Effector memory CD4-positive, alpha-beta T cell (primary cell): ENCODE results near the gene CENPM.

Source experiments
- DNase-seq, 3 donors: peaks; one replicate each; pipeline ENCODE4 v3.0.0-alpha.2; 2020
- H3K27ac ChIP-seq: 2 replicates; pipeline ENCODE4 v1.7.0; 2013; ENCODE audit warnings: mild to moderate bottlenecking, low read length, moderate library complexity; ENCODE audit not compliant: insufficient read depth, poor library complexity, severe bottlenecking
- H3K27me3 ChIP-seq: replicated peaks from 2 replicates; pipeline ENCODE4 v1.7.0; 2013; ENCODE audit warnings: mild to moderate bottlenecking, low read length; ENCODE audit not compliant: insufficient read depth, control insufficient read depth, poor library complexity, severe bottlenecking
- H3K36me3 ChIP-seq: 2 replicates; pipeline ENCODE4 v1.7.0; 2013; ENCODE audit warnings: mild to moderate bottlenecking, low read length, moderate library complexity; ENCODE audit not compliant: control insufficient read depth, insufficient read depth
- H3K4me1 ChIP-seq: 2 replicates; pipeline ENCODE4 v1.7.0; 2013; ENCODE audit warnings: low read length, mild to moderate bottlenecking; ENCODE audit not compliant: control insufficient read depth, insufficient read depth, poor library complexity, severe bottlenecking
- H3K4me3 ChIP-seq: 2 replicates; pipeline ENCODE4 v1.7.0; 2013; ENCODE audit warnings: low read length, low read depth, mild to moderate bottlenecking; ENCODE audit not compliant: insufficient read depth, poor library complexity, severe bottlenecking
- H3K9me3 ChIP-seq: 2 replicates; pipeline ENCODE4 v1.7.0; 2013; ENCODE audit warnings: mild to moderate bottlenecking, low read length, moderate library complexity; ENCODE audit not compliant: control insufficient read depth

CENPM gene

GRCh38 chr22:41920271-41920976 is 26.5 kb downstream of the CENPM start:
- H3K9me3 ChIP-seq, result no peaks in the 10 kb centered on the region
- no peak overlapping the region for H3K27ac ChIP-seq
- DNase-seq, result no peak
- H3K36me3 ChIP-seq, result no peaks in the 10 kb centered on the region
- H3K4me3 ChIP-seq, result no peak overlapping the region
- H3K4me1 ChIP-seq, result peaks cover 12% of the 10 kb centered on the region
- H3K27me3 ChIP-seq, result peaks cover under 1% of the 10 kb centered on the region

DNA sequence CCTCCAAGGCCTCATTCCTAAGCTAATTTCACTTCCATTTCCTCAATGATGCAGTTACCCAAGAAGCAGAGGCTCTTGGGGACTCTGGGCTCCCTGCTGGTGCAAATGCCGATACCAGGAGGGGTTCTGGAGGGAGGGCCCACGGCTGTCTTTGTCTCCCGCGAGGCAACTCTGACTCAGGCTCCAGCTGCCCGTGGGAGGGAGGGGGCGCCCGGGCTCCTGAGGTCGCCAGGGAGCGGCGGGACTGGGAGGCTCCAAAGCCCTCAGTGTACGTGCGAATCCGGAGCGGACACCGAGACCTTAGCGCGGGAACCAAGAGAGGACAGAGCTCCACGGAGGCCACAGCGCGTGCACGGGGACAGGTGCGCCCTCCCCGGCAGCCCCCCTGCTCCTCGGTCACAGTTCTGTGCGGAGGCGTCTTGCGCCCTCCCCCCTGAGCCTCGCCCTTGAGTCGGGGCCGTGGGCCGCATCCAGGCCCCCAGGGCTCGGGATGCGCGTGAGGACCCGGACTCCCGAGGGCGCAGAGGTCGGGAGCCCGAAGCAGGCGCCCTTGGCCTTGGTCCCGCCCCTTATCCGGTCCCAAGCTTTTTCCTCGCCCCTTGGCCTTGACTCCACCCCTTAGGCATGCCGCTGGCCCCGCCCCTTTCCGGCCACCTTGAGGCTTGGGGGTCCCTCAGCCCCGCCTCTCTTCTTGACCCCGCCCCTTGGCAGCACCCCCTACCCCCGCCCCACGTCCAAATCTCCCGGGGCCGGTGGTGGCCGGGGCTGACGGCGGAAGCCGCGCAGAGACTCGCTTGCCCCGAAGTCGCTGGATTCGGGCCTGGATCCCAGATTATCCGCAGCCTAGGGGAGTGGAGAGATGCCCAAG is 27.4 kb downstream of the CENPM start:
- peak overlapping the region; percentile 68 for H3K4me3 ChIP-seq
- no peaks in the 10 kb centered on the region for H3K36me3 ChIP-seq
- peak overlapping the region; percentile 18 for H3K27ac ChIP-seq
- peaks cover 3% of the 10 kb centered on the region for H3K27me3 ChIP-seq
- H3K9me3 ChIP-seq, result no peaks in the 10 kb centered on the region
- peaks cover 16% of the 10 kb centered on the region for H3K4me1 ChIP-seq
- no peak for DNase-seq

GRCh38 chr22:41917903-41918791 is 28.8 kb downstream of the CENPM start:
- Histone ChIP-seq H3K4me1 (peaks cover 22% of the 10 kb centered on the region), H3K27ac (no peak overlapping the region), H3K9me3 (no peaks in the 10 kb centered on the region), H3K4me3 (no peak overlapping the region), H3K36me3 (no peaks in the 10 kb centered on the region), H3K27me3 (peaks cover 8% of the 10 kb centered on the region)
- no peak for DNase-seq

- DNase-seq, result no peak
- Histone ChIP-seq H3K27ac (no peak overlapping the region), H3K4me3 (no peak overlapping the region), H3K27me3 (peaks cover 15% of the 10 kb centered on the region), H3K9me3 (no peaks in the 10 kb centered on the region), H3K36me3 (no peaks in the 10 kb centered on the region), H3K4me1 (peaks cover 22% of the 10 kb centered on the region)
Observed at GRCh38 chr22:41917375-41917902, 29.5 kb downstream of the CENPM start.

DNA sequence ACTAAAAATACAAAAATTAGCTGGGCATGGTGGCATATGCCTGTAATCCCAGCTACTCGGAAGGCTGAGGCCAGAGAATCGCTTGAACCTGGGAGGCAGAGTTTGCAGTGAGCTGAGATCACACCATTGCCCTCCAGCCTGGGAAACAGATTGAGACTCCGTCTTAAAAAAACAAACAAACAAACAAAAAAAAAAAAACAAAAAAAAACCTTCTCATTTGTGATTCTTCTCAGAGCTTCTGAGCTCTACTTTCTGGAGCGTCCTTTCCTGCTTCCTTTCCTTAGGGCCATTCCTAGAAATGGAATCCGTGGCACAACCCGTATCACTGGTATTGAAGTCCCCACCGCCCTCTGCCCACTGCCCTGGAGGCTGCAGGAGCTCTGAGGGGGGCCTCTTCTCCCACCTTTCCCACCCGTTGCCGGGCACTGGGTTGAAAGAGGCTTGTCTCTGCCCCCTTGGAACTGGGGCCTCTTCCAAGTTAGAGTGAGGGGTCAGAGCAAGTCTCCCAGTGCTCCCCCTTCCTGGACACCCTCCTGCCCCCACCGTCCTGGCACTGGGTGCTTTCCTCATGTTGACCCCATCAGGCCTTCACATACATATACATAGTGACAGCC is 30.1 kb downstream of the CENPM start:
- Histone ChIP-seq H3K9me3 (no peaks in the 10 kb centered on the region), H3K27me3 (peaks cover 21% of the 10 kb centered on the region), H3K4me1 (peaks cover 22% of the 10 kb centered on the region)

GRCh38 chr22:41915786-41916493 is 31.0 kb downstream of the CENPM start:
- H3K27ac ChIP-seq, result no peak overlapping the region

More for the DNA sequence above, 30.1 kb downstream of the CENPM start:
- no peak overlapping the region for H3K4me3 ChIP-seq
- no peak for DNase-seq
- H3K36me3 ChIP-seq, result no peaks in the 10 kb centered on the region
- H3K27ac ChIP-seq, result no peak overlapping the region

DNA sequence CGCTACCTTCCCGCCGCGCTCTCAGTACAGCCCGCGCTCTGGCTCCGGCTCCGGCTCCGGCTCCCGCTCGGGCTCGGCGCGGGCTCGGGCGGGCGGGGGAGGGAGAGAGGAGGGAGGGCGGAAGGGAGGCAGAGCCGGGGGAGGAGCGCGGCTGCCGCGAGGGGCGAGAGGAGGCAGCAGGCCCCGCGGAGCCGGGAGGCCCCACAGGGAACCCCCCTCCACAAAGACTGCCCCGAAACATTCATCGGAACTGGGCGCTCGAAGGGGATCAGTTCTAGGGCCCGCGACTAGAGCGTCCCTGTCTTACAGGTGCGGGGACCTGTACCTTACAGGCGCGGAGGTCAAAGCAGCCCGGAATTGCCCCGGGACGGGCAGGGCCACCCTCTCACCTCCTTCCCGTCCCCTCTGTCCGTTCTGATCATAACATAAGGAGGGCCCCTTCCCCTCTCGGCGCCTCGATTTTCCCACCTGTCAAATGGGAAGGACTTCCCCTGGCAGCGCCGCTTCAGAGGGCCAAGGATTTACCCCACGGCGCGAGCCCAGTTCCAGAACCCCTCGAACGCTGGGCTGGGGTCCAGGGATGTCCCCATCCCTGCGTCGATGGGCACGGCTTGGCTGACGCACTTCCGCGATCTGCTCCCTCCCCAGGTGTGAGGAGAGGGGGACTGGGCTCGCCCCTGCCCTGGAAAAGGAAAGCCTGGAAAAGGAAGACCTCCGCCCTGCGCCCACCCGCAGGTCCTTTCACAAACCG is 31.7 kb downstream of the CENPM start, which contains the start of gene SHISA8:
TSS of gene SHISA8 (minus strand) at position 40 of the 751 bp plus-strand sequence. CDS start 407 bp downstream, outside the sequence.
- H3K4me3 ChIP-seq, result peak within 1 kb of the TSS; percentile 22
- peak; percentile 33 to 45 (median 39) for DNase-seq
- peaks cover 32% of the 10 kb centered on the region for H3K4me1 ChIP-seq
- H3K27me3 ChIP-seq, result peaks cover 37% of the 10 kb centered on the region
- H3K9me3 ChIP-seq, result no peaks in the 10 kb centered on the region
- no peak within 1 kb of the TSS for H3K27ac ChIP-seq
- H3K36me3 ChIP-seq, result no peaks in the 10 kb centered on the region

More at GRCh38 chr22:41915786-41916493, 31.0 kb downstream of the CENPM start:
- H3K27me3 ChIP-seq, result peaks cover 30% of the 10 kb centered on the region
- no peaks in the 10 kb centered on the region for H3K9me3 ChIP-seq
- H3K4me3 ChIP-seq, result no peak overlapping the region
- DNase-seq, result no peak
- no peaks in the 10 kb centered on the region for H3K36me3 ChIP-seq
- H3K4me1 ChIP-seq, result peaks cover 26% of the 10 kb centered on the region

- peaks cover 43% of the 10 kb centered on the region for H3K27me3 ChIP-seq
- H3K4me1 ChIP-seq, result peaks cover 33% of the 10 kb centered on the region
- no peaks in the 10 kb centered on the region for H3K9me3 ChIP-seq
- H3K4me3 ChIP-seq, result no peak overlapping the region
- DNase-seq, result no peak
- H3K36me3 ChIP-seq, result no peaks in the 10 kb centered on the region
- no peak overlapping the region for H3K27ac ChIP-seq
Observed at GRCh38 chr22:41914611-41915034, 32.3 kb downstream of the CENPM start.
